Measurements from ENCODE around the gene ERAL1.
A peak's percentile ranks its signal among the peaks of the same experiment; 100 is the strongest.
"Not testable (repeated sequence)": the region's sequence is repeated elsewhere in the genome, so short reads cannot be mapped to it uniquely, and the experiment has no call there.

ERAL1 gene

GRCh38 chr17:28901866-28902818 lies 47.3 kb downstream of the ERAL1 start:
- DNase-seq = peak; percentile 47 to 49

GRCh38 chr17:28902819-28903545 lies 48.2 kb downstream of the ERAL1 start, which contains the start of gene DHRS13:
TSS of gene DHRS13 (minus strand) at chr17:28903079. CDS start at chr17:28902944, 135 bp downstream.
- peak; percentile 90 to 95 for DNase-seq

GRCh38 chr17:28903546-28903841 lies 48.7 kb downstream of the ERAL1 start:
- DNase-seq = not testable (repeated sequence)

DNA sequence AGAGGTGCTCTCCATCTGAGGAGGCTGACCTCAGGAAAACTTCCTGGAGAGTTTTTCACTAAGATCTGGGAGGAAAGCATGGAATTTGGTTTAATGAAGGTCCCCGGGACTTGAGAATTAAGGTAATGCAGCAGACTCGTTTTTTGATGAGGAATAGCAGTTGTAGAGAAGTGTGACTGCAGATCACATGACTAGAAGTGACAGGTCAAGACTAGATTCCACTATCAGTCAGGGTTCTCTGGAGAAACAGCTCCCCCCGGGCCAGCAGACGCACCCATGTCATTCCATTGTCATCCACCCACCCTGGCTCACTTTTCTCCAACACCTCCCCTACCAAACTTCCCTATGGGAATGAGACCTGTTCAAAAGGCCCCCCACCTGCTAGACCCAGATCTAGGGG lies 50.0 kb downstream of the ERAL1 start:
- no peak for DNase-seq

GRCh38 chr17:28906276-28906675 lies 51.5 kb downstream of the ERAL1 start:
- DNase-seq = no peak

GRCh38 chr17:28906706-28907438 lies 52.1 kb downstream of the ERAL1 start:
- no peak for DNase-seq

- no peak for DNase-seq
Observed at GRCh38 chr17:28907709-28908475, 53.1 kb downstream of the ERAL1 start.

DNA sequence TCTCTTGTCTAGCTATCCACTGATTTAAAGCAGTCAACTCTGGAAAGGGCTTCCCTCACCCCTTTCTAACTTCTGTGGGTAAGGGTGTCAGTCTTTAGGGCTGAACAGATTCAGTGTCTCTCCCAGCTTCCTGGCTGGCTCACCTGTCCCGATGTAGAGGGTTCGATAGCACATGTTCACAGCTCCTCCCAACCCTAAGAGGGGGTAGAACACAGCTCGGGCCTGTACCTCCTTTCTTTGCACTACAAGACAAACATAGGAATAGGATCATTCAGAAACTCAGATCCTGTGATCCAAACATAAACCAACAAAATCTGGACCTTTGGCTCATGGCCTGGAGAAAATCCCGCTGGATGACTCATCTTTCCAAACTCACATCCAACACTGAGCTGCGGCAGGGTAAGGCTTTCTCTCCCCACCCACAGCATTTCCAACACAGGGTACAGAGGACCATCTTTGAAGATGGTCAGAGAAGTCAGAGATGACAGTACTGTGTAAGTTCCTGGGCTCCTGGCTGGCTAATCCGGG lies 53.9 kb downstream of the ERAL1 start:
- DNase-seq = no peak

GRCh38 chr17:28910534-28910933 lies 55.7 kb downstream of the ERAL1 start:
- DNase-seq = no peak

Measured in stimulated activated CD4-positive, alpha-beta T cell treated with anti-CD3 and anti-CD28 coated beads, Interleukin-2, amount 100 ng/mL, for 48 hours (primary cell).